ENCODE data around the gene OR4S2. TPM values are rescaled to one million over a fixed set of nuclear protein-coding genes. Genes with fewer than 3 reads are reported as not detected.

OR4S2 gene
- total and polyA plus RNA-seq, 2 of the 8 experiments (the other 6 are each of a cell fraction or from before 2014, with no cell fraction given), result not detected

DNA sequence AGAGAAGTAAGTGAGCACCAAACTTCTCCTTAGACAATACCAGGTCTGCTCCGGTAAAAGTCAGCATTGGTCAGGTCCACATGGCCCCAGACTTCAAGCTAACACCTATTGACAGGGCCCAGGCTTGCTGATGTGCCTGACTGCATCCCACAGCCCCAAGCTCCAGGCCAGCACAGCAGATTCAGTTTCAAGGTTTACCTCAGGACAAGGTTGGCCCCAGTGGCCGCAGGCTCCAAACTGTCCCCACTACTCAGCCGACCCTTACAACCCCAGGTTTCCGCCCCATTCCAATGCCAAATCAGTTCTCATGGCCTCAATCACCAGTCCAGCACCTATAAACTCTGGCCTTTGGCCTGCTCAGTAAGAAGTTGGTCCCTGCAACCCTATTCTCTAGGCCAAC, 53.3 kb downstream of the OR4S2 start:
- H2BK5ac ChIP-seq (ENCODE audit: low read depth, low read length), result no peak overlapping the region
- H3K4me2 ChIP-seq (ENCODE audit: insufficient read depth in 1 of 2, low read depth in 2 of 2, low read length in 2 of 2), result no peak overlapping the region
- CTCF ChIA-PET (ENCODE audit: partially characterized antibody), result no interaction called here
- H3K36me3 ChIP-seq (ENCODE audit: control insufficient read depth in 2 of 4, insufficient read depth in 4 of 4, low read length in 3 of 4), result no peaks in the 10 kb centered on the region
- DNase-seq (ENCODE audit: low read depth in 1 of 2, low spot score in 2 of 2), result no peak
- no peak overlapping the region for H2BK120ac ChIP-seq (replicated peaks; ENCODE audit: low read depth, low read length)
- H3K56ac ChIP-seq (replicated peaks; ENCODE audit: insufficient read length, low read depth, low read length), result no peak overlapping the region
- no peaks in the 10 kb centered on the region for H3K79me2 ChIP-seq (ENCODE audit: control insufficient read depth in 1 of 2, insufficient read depth in 2 of 2, low read length in 2 of 2)
- H3K4me3 ChIP-seq (ENCODE audit: extremely low read depth in 1 of 4, insufficient read depth in 2 of 4, low read depth in 3 of 4, low read length in 4 of 4), result no peak overlapping the region
- peaks cover 29 to 39% of the 10 kb centered on the region in 2 experiments for H3K9me3 ChIP-seq (ENCODE audit: insufficient read depth in 2 of 2, low read depth in 1 of 2, low read length in 1 of 2)
- H3K27ac ChIP-seq (ENCODE audit: low read depth, low read length), result no peak overlapping the region
- H2BK12ac ChIP-seq (ENCODE audit: low read depth, low read length), result no peak overlapping the region
- H3K18ac ChIP-seq (ENCODE audit: extremely low read depth, low read length), result no peak overlapping the region
- H4K91ac ChIP-seq (replicated peaks; ENCODE audit: insufficient read length, low read length), result no peak overlapping the region
- no peak for FAIRE-seq
- H3K4me1 ChIP-seq (replicated peaks in 1 of 4; ENCODE audit: control insufficient read depth in 3 of 4, insufficient read depth in 4 of 4, low read length in 3 of 4), result no peaks in the 10 kb centered on the region
- no peak overlapping the region for H4K8ac ChIP-seq (ENCODE audit: extremely low read depth, insufficient read depth, low read length)
- H3K23me2 ChIP-seq (ENCODE audit: low read depth, low read length), result no peaks in the 10 kb centered on the region
- POLR2A ChIA-PET (ENCODE audit: partially characterized antibody), result no interaction called here
- no peak overlapping the region for H3K14ac ChIP-seq (ENCODE audit: insufficient read length)
- H3K4ac ChIP-seq (replicated peaks; ENCODE audit: insufficient read length, low read depth, low read length), result no peak overlapping the region
- no peaks in the 10 kb centered on the region for H4K20me1 ChIP-seq (replicated peaks in 1 of 2; ENCODE audit: control insufficient read depth in 1 of 2, insufficient read depth in 2 of 2, low read length in 2 of 2)
- H3K9ac ChIP-seq (replicated peaks in 1 of 4; ENCODE audit: extremely low read depth in 1 of 4, low read depth in 3 of 4, low read length in 3 of 4), result no peak overlapping the region
- no peaks in the 10 kb centered on the region for H3K79me1 ChIP-seq (ENCODE audit: low read depth, low read length)
- H2AK5ac ChIP-seq (ENCODE audit: low read depth, low read length), result no peak overlapping the region
- no peak overlapping the region for H4K5ac ChIP-seq (ENCODE audit: insufficient read length, low read depth, low read length)
- TF ChIP-seq GABPA (IDR thresholded peaks at IDR 0.05; ENCODE audit: borderline replicate concordance, insufficient read depth, low read length), result no peak
- no peak for TF ChIP-seq RNF2 (IDR thresholded peaks at IDR 0.05; ENCODE audit: borderline replicate concordance, low read depth, low read length, missing control alignments, poor library complexity, severe bottlenecking)
- TF ChIP-seq, protein P1, sequence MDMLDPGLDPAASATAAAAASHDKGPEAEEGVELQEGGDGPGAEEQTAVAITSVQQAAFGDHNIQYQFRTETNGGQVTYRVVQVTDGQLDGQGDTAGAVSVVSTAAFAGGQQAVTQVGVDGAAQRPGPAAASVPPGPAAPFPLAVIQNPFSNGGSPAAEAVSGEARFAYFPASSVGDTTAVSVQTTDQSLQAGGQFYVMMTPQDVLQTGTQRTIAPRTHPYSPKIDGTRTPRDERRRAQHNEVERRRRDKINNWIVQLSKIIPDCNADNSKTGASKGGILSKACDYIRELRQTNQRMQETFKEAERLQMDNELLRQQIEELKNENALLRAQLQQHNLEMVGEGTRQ (IDR thresholded peaks at IDR 0.05; ENCODE audit: low read length), result no peak
- TF ChIP-seq EP300 (IDR thresholded peaks at IDR 0.05; ENCODE audit: borderline replicate concordance in 1 of 2, low read depth in 2 of 2, low read length in 2 of 2), result no peak
- H2BK20ac ChIP-seq (ENCODE audit: low read length), result no peak overlapping the region
- 91% methylated on average over 4 of the region's 4 CpGs; no CpG with 5 or more reads in 1 of the 2 experiments for WGBS, 2 experiments (ENCODE audit: extremely low coverage in 1 of 2, insufficient coverage in 1 of 2, insufficient read length in 1 of 2, insufficient replicate concordance in 2 of 2, low coverage in 1 of 2, low lambda C conversion rate in 2 of 2, missing lambda C conversion rate in 1 of 2)
- no peak overlapping the region for H2AFZ ChIP-seq (ENCODE audit: low read length)
- no peak overlapping the region for H3K23ac ChIP-seq (ENCODE audit: insufficient read length)
- no peaks in the 10 kb centered on the region for H3K27me3 ChIP-seq (replicated peaks in 1 of 4; ENCODE audit: control insufficient read depth in 3 of 4, extremely low read depth in 1 of 4, insufficient read depth in 3 of 4, low read length in 3 of 4)
- no peak overlapping the region for H2BK15ac ChIP-seq (ENCODE audit: low read length)

All from H1 (cell line).